ENCODE data around the gene GLYATL1.

Gene GLYATL1

DNA sequence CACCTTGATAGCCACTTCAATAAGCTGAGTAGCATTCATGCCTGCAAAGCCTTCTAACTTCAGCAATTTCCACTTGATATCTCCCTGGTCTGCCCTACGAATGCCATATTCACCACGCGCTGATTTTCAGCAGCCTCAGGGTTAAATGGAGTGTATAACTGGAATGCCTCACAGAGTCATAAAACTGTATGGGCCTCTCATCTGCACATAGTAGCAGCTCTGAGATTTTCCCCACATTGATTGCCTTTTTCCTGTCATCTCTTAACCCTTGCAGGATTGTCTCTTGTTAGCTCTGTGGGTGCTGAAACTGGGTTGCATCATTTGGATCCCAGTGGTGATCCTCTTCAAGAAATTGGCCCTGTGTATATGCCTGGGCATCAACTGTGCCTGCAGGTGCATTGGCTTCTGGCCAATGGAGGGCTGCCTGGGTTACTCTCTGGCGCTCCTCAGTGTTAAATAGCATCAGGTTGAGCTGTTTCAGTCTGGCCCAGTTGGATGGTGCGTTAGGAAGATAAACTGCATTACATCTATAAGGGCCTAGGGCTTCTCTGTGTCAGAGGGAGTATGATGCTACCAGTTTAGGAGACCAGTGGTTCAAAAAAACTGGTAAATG is 17.4 kb upstream of the GLYATL1 start:
- H3K4me3 ChIP-seq = no peak overlapping the region
- no peaks in the 10 kb centered on the region for H3K4me1 ChIP-seq
- peaks cover 0 to 6% (median 0%) of the 10 kb centered on the region in 3 donors for H3K9me3 ChIP-seq
- no peak for DNase-seq
- no peaks in the 10 kb centered on the region for H3K27me3 ChIP-seq
- H3K36me3 ChIP-seq = no peaks in the 10 kb centered on the region
- no peak overlapping the region for H3K27ac ChIP-seq
- TF ChIP-seq, protein P1, sequence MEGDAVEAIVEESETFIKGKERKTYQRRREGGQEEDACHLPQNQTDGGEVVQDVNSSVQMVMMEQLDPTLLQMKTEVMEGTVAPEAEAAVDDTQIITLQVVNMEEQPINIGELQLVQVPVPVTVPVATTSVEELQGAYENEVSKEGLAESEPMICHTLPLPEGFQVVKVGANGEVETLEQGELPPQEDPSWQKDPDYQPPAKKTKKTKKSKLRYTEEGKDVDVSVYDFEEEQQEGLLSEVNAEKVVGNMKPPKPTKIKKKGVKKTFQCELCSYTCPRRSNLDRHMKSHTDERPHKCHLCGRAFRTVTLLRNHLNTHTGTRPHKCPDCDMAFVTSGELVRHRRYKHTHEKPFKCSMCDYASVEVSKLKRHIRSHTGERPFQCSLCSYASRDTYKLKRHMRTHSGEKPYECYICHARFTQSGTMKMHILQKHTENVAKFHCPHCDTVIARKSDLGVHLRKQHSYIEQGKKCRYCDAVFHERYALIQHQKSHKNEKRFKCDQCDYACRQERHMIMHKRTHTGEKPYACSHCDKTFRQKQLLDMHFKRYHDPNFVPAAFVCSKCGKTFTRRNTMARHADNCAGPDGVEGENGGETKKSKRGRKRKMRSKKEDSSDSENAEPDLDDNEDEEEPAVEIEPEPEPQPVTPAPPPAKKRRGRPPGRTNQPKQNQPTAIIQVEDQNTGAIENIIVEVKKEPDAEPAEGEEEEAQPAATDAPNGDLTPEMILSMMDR (IDR thresholded peaks at IDR 0.05) = no peak
- intact Hi-C loops (cut with DNase I; ENCODE audit: low total_unique reads) = no loop called here

DNA sequence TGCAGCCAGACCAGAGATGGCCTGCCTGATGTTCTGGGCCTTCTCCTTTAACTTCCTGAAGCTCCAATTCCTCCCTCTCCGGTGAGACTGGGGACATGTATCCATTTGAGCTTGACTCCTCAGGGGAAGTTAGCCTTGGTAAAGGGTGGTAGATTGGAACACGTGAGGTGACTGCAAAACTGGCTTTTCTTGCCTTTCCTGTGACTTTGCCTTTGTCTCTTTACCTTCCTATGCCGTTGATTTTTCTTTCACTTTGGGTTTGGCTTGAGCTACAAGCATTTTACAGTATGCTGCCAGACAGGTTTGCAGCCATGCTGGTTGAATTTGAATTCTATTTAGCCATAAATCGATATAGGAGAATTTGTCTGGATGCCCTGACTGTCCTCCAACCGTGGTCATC is 16.8 kb upstream of the GLYATL1 start:
- Histone ChIP-seq H3K4me3 (no peak overlapping the region), H3K27me3 (no peaks in the 10 kb centered on the region), H3K27ac (no peak overlapping the region), H3K9me3 (peaks cover 0 to under 1% (median 0%) of the 10 kb centered on the region in 3 donors), H3K36me3 (no peaks in the 10 kb centered on the region), H3K4me1 (peaks cover 0 to 3% (median under 1%) of the 10 kb centered on the region in 4 donors)
- no peak for DNase-seq
- TF ChIP-seq, protein P1 (IDR thresholded peaks at IDR 0.05) = no peak
- intact Hi-C loops (cut with DNase I; ENCODE audit: low total_unique reads) = no loop called here

GRCh38 chr11:58923300-58923788 is 15.9 kb upstream of the GLYATL1 start:
- Histone ChIP-seq H3K27ac (no peak overlapping the region), H3K36me3 (no peaks in the 10 kb centered on the region), H3K9me3 (no peaks in the 10 kb centered on the region), H3K27me3 (no peaks in the 10 kb centered on the region), H3K4me1 (peaks cover 0 to 9% (median 3%) of the 10 kb centered on the region in 4 donors), H3K4me3 (no peak overlapping the region)
- intact Hi-C loops (cut with DNase I; ENCODE audit: low total_unique reads) = no loop called here
- no peak for DNase-seq
- TF ChIP-seq, protein P1 (IDR thresholded peaks at IDR 0.05) = no peak

DNA sequence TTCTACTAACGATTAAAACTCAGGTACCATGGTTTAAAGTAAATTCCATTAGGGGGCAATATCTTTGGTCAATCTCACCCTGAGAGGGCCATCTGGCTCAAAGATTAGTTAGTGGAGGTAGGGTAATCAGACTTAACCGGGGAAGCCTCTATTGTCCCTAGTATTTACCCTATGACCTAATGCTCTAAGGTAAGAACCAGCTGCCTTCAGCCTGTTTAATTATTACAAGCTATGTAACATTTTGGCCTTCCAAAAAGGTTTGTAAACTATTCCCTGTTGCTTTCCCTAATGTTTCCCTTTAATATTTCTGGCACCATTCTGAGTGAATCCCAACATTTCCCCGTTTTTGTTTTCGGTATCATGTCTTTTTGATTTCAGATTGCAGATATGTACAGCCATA is 15.1 kb upstream of the GLYATL1 start:
- Histone ChIP-seq H3K4me1 (peaks cover 0 to 9% (median 3%) of the 10 kb centered on the region in 4 donors), H3K27ac (no peak overlapping the region), H3K36me3 (no peaks in the 10 kb centered on the region), H3K4me3 (no peak overlapping the region), H3K9me3 (no peaks in the 10 kb centered on the region), H3K27me3 (peaks cover 0 to 6% of the 10 kb centered on the region in 2 donors)
- intact Hi-C loops (cut with DNase I; ENCODE audit: low total_unique reads) = no loop called here
- no peak for DNase-seq
- TF ChIP-seq, protein P1 (IDR thresholded peaks at IDR 0.05) = no peak

GRCh38 chr11:58926251-58926650 is 13.0 kb upstream of the GLYATL1 start:
- TF ChIP-seq, protein P1 (IDR thresholded peaks at IDR 0.05) = no peak
- intact Hi-C loops (cut with DNase I; ENCODE audit: low total_unique reads) = no loop called here
- Histone ChIP-seq H3K9me3 (no peaks in the 10 kb centered on the region), H3K27ac (no peak overlapping the region), H3K4me3 (no peak overlapping the region), H3K27me3 (peaks cover 0 to 11% of the 10 kb centered on the region in 2 donors), H3K36me3 (no peaks in the 10 kb centered on the region), H3K4me1 (peaks cover 0 to 9% (median 3%) of the 10 kb centered on the region in 4 donors)
- DNase-seq = no peak
